GM18526 (cell line): Measurements from ENCODE around the gene KRT23.

Experiments
- POLR2A ChIP-seq: IDR thresholded peaks from 3 replicates; pipeline ENCODE4 v1.6.1; 2011; ENCODE audit not compliant: insufficient read length; ENCODE audit errors: extremely low read depth

KRT23 gene

GRCh38 chr17:40932608-40933007 lies 4.8 kb downstream of the KRT23 start:
- no peak for TF ChIP-seq POLR2A

- TF ChIP-seq POLR2A: no peak
Observed at GRCh38 chr17:40931311-40931710, 6.1 kb downstream of the KRT23 start.

GRCh38 chr17:40926341-40926740 lies 11.1 kb downstream of the KRT23 start:
- TF ChIP-seq POLR2A: no peak

GRCh38 chr17:40922239-40922638 lies 15.2 kb downstream of the KRT23 start:
- no peak for TF ChIP-seq POLR2A

DNA sequence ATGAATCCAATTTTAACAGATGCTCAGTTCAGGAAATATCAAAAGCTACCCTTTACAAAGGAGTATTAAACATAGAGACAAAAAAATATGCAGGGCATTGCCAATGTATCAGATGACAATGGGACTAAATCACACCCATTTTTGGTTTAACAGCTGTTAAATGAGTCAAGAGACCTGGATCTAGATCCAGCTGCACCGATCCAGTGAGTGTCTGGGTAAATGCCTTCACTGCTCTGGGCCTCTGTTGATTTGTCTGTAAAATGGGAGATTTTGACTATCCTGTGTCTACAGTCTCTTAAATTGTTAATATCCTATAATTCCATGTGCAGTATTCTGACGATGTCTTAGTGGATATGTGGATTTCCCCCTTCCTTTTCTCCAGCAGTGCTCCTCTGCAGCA lies 16.4 kb downstream of the KRT23 start:
- no peak for TF ChIP-seq POLR2A

GRCh38 chr17:40916366-40916765 lies 21.1 kb downstream of the KRT23 start:
- no peak for TF ChIP-seq POLR2A

DNA sequence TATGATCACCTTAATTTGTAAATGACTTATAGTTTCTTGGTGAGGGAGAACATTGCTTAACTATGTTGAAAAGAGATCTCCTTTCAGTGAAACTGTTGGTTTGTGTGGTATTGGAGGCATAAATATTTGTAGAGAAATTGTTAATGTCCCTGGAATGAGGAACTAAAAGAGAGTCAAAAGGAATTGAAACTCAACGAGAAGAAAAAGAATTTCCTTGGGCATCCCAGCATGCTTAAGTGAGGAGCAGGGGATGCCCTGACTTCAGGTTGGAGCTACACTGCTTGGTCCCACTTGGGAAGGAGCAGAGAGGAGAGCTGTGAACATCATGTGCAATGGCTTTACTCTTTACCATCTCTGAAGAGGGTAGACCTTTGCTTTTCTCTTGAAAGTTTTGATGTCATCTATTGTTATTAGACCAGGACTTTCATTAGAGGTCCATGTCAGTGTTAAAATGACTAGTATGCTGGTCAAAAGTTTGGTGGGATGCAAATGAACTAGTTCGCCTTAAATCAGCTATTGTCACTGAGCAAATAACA lies 21.7 kb downstream of the KRT23 start:
- TF ChIP-seq POLR2A: no peak

DNA sequence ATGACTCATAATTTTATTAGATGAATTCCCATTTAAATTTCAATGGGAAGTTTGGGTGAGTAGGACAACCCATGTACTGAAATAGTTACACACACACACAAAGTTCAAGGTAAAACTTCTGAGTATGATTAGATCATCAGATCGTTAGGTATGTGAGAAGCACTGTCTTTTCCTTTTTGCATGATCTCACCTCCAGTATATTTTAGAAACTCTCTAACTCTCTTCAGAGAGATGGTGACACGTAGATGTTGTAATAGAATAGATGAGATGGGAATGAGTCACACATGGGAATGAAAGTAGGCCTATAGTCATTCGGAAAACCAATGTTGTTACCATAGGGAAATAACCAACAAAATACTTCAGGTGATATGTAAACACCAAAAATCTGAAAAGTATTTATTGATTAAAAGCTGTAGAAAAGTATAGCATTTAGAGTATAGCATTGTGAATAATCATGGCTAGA lies 22.2 kb downstream of the KRT23 start:
- no peak for TF ChIP-seq POLR2A

DNA sequence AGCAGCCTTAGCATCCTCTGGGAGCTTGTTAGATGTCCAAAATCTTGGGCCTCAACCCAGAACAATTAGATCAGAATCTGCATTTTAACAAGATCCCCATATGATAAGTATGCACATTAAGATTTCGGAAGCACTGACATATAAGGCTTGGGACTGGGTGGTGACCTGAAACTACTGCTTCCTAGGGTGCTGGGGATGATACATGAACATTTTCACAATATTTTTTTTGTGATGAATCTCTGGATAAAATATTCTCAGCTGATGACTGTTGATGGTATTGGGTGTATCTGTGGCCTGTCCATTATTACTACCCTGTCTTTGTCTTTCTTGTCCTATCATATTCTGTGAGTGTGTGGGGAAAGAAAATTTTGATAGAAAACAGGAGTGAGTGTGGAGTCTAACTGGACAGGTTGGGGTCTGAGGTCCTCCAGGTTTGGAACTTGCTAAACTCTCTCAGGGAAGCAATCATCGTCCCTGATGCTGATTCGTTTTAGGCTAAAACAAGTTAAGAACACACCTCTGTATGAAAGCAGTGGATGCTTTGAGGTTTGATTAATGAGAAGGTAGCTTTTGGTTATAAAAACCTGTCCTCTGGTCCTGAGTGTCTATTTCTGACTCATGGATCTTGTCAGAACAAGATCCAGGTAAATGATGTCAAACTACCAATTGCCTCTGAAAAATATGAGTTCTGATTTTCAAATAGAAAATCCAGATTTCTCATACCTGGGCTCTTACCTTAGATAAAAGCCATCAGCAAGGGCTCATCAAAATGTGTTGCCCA lies 23.2 kb downstream of the KRT23 start:
- TF ChIP-seq POLR2A: no peak

DNA sequence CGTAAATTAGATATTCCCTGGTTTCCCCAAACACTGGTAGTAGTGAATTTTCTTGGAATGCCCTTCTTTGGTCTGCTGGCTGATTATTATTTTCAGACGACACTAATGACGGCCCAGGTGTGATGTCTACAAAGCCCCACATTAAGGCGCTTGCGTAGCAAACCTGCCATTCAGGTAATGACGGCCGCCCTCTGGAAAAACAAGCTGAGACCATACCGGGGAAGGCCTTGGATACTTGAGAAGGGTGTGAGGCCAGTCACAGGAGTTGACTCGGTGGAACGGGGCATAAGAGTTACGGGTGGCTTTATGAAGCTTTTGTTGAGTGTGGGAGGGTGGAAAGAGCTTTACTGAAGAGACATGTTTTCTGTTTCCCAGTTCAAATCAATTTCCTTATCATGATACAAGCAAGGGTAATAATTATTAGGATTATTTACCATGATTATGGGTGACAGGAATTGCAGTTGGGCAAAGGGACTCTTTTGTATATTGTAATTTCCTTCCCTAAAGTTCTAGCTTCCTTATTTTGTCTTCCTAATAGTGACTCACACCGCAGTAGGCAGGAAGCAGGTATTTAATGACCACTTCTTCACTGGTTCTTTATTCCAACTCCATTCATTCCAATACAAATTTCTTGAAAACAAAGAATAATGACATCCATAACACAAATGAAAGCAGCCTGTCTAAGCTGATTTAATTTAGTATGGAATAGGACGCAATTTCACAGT lies 24.8 kb downstream of the KRT23 start:
- no peak for TF ChIP-seq POLR2A

DNA sequence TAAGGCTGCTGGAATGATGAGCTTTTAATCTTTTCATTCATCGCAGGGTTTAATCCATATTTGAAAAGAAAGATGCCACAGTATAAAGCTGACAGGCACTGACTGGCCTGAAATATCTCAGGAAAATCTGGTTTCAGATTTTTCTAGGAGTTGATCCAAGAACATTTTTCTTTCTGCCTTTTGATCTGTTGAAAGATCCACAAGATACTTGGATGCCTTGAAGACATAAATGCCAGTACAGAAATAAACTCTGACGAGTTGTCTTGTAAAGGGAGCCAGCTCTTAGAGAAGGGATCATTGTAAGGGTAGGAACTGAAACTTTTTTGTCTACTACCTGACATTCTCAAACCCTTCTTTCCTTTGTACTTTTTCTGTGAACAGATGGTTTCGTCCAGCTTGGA lies 27.0 kb downstream of the KRT23 start:
- no peak for TF ChIP-seq POLR2A

GRCh38 chr17:40909755-40910154 lies 27.7 kb downstream of the KRT23 start:
- no peak for TF ChIP-seq POLR2A

DNA sequence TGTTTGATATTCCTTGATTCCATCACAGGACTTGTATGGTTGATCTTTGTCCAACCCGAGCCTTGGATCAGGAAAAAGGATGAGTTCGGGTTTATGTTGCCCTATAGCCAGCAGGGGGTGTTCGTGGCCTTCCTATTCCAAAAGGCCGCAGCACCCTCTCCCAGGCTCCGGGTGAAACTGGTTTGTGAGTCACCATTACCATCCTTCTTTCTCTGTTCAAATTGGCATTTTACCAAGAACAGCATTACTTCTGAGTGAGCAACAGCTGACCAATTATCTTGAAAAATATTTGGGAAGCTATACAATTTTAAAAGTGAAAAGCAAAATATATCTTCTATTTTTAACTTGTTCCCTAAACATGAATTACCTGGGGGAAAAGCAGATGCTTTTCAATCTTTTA lies 28.1 kb downstream of the KRT23 start:
- no peak for TF ChIP-seq POLR2A

GRCh38 chr17:40906613-40907012 lies 30.8 kb downstream of the KRT23 start:
- no peak for TF ChIP-seq POLR2A

GRCh38 chr17:40905370-40905769 lies 32.1 kb downstream of the KRT23 start:
- no peak for TF ChIP-seq POLR2A
